IPS-11a (cell line): ENCODE data around the gene SLC39A12.

ENCODE experiments used
- H3K4me3 ChIP-seq: one replicate; pipeline ENCODE4 v1.5.1; 2013; ENCODE audit warnings: low read depth, low read length, control low read depth

Gene SLC39A12

GRCh38 chr10:17961551-17962422 is 10.1 kb downstream of the SLC39A12 start:
- H3K4me3 ChIP-seq, result no peak overlapping the region

DNA sequence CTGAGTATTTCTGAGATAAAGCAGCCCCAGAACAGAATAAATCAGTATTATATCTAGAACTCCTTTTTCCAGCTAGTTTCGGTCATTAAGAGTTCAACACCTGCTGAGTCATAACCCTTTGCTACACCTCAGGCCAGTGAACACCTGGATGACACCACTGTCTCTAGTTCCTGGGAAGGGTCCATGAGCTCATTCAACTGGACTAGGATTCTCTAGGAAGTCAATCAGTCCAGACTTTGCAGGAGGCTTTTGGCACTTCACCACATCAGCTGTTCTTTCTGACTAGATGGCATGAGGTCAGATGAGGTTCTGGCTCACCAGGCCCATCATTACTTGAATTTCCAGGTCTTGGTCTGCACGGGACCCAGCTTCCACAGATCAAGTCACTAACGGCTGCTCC is 11.7 kb downstream of the SLC39A12 start:
- no peak overlapping the region for H3K4me3 ChIP-seq

- no peak overlapping the region for H3K4me3 ChIP-seq
Measured at GRCh38 chr10:17965649-17966235, 14.0 kb downstream of the SLC39A12 start.

DNA sequence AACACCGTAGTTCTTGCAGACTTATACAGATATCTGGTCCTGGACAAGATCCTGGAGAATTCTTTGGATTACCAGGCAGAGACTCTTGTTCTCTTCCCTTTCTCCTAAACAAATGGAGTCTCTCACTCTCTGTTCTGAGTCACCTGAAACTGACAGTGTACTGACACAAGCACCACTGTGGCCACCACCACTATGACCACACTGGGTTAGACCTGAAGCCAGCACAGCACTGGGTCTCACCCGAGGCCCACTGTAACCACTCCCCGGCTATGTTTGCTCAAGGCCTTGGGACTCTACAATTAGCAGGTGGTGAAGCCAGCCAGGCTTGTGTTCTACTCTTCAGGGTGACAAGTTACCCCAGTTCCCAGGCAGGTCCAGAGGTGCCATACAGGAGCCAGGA is 22.8 kb downstream of the SLC39A12 start:
- no peak overlapping the region for H3K4me3 ChIP-seq

DNA sequence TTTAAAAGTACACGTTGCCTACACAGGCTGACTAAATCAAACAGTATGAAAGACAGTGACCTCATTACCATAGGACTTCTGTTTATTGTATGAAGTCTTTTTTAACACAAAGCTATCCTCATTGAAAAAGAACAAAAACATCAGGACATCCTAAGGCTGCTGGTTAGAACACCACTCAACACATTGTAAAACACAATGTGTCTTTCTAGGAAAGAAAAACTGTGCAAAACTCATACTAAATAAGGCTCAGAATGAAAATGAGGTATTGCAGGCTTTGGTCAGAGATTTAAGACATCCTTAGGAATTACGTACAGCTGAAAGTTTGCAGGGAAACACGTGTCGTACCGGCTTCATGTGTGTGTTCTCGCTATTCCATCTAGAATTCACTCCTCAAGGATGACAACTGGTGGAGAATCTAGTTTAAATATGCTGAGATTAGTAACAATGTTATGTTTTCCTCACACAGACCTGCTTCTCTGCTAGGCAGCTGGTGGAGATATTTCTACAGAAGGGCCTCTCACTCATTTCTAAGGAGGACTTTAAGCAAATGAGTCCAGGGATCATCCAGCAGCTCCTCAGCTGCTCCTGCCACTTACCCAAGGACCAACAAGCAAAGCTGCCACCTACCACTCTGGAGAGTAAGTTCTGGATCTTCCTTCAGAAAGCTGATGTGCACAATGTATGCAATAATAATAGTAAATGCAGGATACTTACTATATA is 29.3 kb downstream of the SLC39A12 start:
- no peak overlapping the region for H3K4me3 ChIP-seq

DNA sequence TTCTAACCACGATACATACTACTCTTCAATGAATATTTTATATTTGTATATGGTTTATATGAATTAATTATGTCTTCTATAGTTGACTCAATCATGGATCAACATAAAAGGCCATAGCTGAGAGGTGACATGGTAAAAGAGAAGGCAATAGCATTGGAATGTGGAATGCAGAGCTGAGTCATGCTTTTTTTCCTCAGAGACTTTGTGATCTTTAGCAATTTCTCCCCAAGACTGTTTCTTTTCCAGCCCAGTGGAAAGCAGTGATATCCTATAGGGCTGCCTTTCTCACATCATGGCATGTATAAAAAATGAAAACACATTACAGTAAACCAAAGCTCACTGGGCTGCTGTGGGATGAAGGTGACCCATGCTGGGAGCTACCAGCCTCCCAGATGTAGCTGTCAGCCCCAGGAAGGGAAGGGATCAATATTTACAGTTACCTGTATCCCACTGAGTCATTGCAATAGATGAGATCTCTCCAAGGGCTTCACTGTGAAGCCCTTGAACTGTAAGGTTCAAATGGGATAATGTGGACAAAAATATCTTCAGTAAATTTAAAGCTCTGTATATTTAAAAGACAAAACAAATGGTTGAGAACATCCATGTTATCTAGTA is 30.2 kb downstream of the SLC39A12 start:
- no peak overlapping the region for H3K4me3 ChIP-seq

GRCh38 chr10:17984056-17984455 is 32.3 kb downstream of the SLC39A12 start:
- H3K4me3 ChIP-seq, result no peak overlapping the region

GRCh38 chr10:17984563-17984962 is 32.8 kb downstream of the SLC39A12 start:
- no peak overlapping the region for H3K4me3 ChIP-seq

DNA sequence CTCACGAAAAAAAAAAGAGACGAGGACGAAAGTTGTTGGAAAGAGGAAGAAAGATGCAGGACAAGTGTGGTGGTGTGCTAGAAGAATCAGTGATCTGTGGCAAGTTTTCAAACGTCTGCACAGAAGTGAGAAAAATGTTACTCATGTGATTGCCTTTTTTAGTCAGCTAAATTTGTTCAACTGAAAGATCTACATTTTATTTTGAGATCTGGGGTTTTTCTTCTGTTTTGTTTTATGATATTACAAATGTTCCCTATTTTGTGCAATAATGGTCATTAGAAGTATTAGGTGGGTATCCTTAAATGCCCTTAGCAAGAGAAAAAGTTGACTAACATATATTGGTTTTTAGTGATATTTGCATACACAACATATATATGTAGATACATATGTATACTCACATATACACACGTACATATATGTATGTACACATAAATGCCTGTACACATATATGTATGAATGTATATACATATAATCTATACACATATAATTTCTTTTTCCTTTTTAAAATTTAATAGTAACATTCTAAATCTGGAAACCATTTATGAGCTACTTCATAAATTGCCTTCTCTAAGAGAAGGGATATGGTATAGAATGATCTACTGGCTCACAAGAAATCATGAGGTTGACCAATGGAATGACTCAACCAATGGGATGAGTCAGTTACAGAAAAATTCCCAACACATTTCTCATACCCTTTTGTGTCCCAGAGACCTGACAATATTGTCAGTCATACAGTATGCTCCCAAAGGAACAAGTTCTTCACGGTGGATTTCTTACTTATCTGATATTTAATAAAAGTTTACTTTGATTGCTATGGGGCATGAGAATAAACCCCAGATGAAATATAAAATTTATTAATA is 38.4 kb downstream of the SLC39A12 start:
- no peak overlapping the region for H3K4me3 ChIP-seq

- no peak overlapping the region for H3K4me3 ChIP-seq
Measured at GRCh38 chr10:17992266-17992665, 40.5 kb downstream of the SLC39A12 start.

GRCh38 chr10:17993361-17993760 is 41.6 kb downstream of the SLC39A12 start:
- H3K4me3 ChIP-seq, result no peak overlapping the region

DNA sequence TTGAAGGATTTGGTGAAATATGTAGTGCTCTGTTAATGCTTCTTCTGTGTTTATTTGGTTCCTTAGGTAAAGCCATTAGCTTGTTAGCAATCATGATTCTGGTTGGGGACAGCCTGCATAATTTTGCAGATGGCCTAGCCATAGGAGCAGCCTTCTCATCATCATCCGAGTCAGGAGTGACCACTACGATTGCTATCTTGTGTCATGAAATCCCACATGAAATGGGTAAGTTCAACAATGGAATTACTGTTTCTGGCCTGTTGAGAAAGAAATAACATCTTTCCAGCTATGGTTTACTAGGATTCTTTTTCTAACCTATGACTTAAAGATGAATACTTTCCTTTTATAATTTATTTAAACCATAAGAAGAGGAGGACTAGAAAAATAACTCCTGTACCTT is 48.9 kb downstream of the SLC39A12 start:
- H3K4me3 ChIP-seq, result no peak overlapping the region

- no peak overlapping the region for H3K4me3 ChIP-seq
Measured at GRCh38 chr10:18005445-18005780, 53.7 kb downstream of the SLC39A12 start.

- no peak overlapping the region for H3K4me3 ChIP-seq
Measured at GRCh38 chr10:18005781-18006456, 54.2 kb downstream of the SLC39A12 start.

DNA sequence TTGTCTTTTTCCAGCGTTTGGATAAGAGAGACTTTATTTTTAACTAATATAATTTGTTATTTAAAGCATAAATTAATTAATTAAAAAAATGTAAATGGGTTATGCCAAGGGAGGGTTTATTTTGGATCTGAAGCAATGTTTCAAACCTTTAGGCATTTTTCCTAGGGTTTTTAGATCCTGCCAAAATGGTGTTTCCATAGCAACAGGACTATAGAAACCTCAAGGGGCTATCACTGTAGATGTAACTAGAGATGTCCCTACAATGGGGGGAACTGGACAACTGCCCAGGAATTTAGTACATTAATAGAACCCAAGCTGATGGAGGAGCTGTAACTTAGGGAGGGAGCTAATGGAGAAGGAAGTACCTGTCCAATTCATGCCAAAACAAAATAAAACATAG is 57.3 kb downstream of the SLC39A12 start:
- no peak overlapping the region for H3K4me3 ChIP-seq

- H3K4me3 ChIP-seq, result no peak overlapping the region
Measured at GRCh38 chr10:18010050-18010449, 58.3 kb downstream of the SLC39A12 start.

DNA sequence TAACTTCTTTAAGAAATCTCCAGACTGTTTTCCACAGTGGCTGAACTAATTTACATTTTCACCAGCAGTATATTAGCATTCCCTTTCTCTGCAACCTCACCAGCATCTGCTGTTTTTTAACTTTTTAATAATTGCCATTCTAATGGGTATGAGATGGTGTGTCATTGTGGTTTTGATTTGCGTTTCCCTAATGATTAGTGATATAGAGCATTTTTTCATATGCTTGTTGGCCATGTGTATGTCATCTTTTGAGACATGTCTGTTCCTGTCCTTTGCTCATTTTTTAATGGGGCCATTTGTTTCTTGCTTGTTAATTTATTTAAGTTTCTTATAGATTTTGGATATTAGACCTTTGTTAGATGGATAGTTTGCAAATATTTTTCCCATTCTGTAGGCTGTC is 68.8 kb downstream of the SLC39A12 start:
- no peak overlapping the region for H3K4me3 ChIP-seq

- no peak overlapping the region for H3K4me3 ChIP-seq
Measured at GRCh38 chr10:18021725-18022480, 70.2 kb downstream of the SLC39A12 start.
